CD4-positive, alpha-beta T cell treated with Interferon gamma for 1 hour (primary cell): ENCODE results near the gene APH1A.
A peak's percentile ranks its signal among the peaks of the same experiment; 100 is the strongest.
"Not testable (repeated sequence)": the region's sequence is repeated elsewhere in the genome, so short reads cannot be mapped to it uniquely, and the experiment has no call there.

Experiments
- DNase-seq: peaks from one replicate; pipeline ENCODE4 v3.0.0-alpha.2; 2020

Gene APH1A

DNA sequence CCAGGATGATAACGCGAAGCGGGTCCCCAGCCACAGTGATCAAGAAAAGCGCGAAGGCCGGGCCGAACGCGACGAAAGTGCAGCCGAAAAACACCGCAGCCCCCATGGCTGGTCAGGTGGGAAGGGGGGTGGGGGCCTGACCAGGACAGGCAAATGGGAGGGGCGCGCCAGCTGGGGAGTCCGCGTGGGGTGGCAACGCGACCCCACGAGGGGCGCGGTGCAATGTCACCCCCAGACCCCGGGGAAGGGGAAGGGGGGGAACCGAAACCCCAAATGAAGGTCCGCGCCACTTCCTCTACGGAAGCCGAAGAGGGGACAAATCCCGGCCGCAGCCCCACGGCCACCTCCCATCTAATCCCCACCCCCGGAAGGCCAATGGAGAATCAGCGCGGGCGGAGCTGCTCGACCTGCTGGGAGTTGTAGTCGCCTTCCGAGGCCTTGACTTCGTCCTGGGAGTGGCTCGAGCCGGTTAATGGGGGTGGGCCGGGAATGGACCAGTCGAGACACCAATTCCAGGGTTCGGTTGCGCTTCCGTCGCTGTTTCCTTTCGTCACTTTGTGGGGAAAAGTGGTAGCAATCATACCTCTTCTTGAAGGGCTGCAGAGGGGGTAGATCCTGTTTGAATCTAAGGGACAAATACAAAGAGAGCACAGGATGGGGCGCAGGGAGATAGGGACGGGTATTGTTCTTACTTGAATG, at the start of gene APH1A:
Gene APH1A (minus strand): TSS at position 312 of the 699 bp plus-strand sequence. CDS start 206 bp downstream, at position 106.
- peak; percentile 93 for DNase-seq

DNA sequence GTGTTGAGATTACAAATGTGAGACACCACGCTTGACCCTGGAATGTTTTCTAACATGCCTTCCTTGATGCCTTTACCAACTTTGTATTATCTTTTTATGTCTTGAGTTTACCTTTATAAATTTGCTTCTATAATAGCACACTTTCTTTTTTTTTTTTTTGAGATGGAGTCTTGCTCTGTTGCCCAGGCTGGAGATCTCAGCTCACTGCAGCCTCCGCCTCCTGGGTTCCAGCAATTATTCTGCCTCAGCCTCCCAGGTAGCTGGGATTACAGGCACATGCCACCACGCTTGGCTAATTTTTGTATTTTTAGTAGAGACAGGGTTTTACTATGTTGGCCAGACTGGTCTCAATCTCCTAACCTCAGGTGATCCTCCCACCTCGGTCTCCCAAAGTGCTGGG, 45.9 kb upstream of the APH1A start:
- DNase-seq, result not testable (repeated sequence)

DNA sequence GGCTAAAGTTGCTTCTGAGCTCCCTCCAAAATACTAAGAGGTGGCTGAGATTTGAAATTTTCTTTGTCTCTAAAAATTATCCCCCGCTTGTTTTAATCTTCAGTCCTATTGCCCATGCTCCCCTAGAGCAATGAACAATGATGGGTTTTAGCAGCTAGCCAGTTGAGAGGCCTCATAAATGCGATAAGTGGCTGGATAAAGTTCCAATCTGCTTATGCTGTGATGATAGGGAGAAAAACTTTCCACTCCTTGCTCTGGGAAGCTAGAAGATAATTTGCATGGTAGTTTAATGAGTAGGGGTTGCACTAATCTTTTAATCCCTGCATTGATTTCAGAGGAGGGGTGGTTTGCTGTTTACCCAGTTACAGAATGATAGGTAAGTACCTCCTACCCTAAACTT, 42.9 kb upstream of the APH1A start:
- DNase-seq, result no peak

GRCh38 chr1:150309758-150310508, 41.1 kb upstream of the APH1A start:
- no peak for DNase-seq

GRCh38 chr1:150308585-150308984, 39.8 kb upstream of the APH1A start:
- DNase-seq, result not testable (repeated sequence)

DNA sequence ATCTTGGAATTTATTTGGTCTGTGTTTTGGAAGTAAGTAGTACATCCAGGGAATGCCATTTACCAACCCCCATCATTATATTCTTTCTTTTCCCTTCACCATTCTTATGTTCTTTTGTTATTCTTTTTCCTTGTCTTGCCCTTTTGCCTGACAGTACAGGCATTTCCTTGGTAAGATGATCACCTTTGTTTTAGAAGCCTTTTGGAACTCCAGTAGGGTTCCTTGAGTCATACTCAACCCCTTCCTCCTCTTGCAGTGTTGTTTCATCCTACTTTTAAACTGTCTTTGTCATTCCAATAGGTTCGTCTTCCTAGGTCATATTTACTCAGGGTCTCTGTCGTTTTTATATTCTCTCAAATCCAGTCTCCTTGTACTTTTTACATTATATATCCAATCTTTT, 34.1 kb upstream of the APH1A start:
- DNase-seq, result no peak

DNA sequence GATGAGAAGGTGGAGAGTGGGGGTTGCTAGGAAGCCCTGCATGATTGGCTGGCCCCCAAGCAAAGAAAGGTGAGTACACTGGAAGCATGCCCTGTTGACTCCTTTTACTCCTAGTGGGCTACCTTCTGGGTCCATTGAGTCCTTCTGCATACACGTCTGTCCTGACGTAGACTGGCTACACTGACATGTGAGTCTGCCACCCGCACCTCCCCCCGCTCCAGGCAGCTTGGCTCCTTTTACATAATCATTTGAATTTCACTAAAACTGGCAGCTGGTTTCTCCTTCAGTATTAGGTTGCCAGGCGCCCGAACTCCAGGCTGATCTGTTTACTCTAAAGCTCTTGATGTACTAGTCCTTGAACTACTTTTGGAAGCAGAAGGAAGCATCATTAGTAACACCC, 33.5 kb upstream of the APH1A start:
- no peak for DNase-seq

- DNase-seq, result no peak
Measured at GRCh38 chr1:150299716-150300115, 30.9 kb upstream of the APH1A start.

DNA sequence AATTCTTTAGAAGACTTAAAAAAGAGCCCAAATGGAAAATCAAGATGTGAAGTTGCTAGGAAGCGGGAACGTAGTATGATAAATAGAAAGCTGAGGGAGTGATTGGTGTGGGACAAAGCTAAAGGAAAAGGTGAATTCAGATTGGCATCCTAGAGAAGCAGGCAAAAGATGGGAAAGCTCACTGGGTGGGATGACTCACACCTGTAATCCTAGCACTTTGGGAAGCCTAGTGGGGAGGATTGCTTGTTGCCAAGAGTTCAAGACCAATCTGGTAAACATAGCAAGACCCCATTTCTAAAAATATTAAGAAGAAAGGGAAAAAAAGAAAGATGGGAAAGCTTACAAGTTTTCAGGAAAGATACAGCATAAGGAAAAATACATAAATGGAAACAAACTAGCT, 26.7 kb upstream of the APH1A start:
- DNase-seq, result no peak

DNA sequence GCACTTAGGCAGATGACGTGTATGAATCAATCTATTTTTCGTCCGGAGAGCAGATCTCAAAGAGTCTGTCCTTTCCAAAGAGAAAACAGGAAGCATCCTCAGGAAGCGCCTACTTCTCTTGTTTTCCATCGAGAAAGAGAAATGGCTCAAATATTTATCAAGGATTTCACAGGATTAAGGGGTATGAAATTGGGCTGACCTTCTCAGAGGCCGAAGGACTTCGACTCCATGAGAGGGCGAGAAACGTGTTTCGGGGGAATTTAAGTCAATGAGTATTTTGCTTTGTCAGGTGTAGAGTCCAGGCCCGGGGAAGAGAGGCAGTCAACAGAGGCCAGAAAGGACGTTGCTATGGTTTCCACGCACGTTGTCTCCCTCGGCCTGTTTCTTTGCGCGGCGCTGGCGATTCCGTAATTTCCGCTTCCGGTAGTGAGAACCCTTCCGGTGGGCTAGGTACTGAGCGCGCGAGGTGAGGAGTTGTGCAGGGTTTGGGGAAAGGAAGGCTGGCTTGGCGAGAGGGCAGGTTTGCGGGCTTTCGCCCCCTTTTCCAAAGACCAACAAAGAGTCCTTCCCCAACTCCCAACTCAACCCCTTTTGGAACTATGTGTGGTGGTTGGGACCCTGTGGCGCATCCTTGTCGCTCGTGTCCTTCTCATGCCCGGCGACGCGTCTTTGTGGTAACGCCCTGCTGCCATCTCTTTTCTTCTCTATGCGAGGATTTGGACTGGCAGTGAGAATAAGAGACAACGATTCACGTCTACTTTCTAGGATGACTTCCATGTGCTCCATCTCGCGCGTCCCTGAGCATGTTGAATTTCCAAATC, 24.8 kb upstream of the APH1A start, which contains the start of gene MRPS21:
Gene MRPS21 (plus strand): TSS at position 429 of the 821 bp plus-strand sequence. CDS start 506 bp downstream, outside the sequence.
- peak; percentile 92 for DNase-seq

DNA sequence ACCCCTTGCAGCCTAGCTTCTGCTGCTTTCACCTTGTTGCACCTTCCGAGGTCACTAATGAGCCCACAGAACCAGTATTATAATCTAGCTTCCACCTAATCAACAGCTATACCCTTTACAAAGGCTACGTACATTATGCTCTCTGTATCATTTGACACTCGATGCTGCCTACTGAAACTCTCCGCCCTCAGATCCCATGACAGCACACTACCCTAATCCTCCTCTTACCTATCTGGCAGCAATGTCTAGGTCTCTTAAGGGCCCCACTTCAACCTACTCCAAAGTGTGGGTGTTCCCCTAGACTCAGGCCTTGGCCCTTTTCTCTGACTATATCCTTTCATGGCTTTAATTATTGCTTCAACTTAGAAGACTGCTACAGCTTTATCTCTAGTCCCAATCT, 20.0 kb upstream of the APH1A start:
- DNase-seq, result no peak

GRCh38 chr1:150288382-150288781, 19.6 kb upstream of the APH1A start:
- no peak for DNase-seq

GRCh38 chr1:150283260-150283659, 14.4 kb upstream of the APH1A start:
- DNase-seq, result no peak

DNA sequence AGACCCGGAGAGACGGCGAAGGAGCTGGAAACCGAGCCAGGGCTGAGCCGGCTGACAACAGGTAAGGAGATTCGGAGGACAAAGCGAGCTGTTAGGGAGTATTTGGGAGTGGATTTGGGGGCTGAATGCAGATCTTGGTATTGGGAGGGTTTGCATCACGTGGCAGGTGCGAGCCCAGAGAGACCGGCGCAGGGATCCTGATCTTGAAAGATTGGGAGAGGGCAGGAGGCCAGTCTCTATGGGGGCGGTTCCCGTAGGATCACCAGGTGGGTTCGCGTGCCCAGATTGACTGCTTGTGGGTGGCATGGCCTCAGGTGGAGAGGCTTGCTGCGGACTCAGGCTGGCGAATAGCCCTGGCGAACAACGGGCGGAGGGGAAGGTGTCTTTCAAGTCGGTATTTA, 13.7 kb upstream of the APH1A start:
- DNase-seq, result no peak

DNA sequence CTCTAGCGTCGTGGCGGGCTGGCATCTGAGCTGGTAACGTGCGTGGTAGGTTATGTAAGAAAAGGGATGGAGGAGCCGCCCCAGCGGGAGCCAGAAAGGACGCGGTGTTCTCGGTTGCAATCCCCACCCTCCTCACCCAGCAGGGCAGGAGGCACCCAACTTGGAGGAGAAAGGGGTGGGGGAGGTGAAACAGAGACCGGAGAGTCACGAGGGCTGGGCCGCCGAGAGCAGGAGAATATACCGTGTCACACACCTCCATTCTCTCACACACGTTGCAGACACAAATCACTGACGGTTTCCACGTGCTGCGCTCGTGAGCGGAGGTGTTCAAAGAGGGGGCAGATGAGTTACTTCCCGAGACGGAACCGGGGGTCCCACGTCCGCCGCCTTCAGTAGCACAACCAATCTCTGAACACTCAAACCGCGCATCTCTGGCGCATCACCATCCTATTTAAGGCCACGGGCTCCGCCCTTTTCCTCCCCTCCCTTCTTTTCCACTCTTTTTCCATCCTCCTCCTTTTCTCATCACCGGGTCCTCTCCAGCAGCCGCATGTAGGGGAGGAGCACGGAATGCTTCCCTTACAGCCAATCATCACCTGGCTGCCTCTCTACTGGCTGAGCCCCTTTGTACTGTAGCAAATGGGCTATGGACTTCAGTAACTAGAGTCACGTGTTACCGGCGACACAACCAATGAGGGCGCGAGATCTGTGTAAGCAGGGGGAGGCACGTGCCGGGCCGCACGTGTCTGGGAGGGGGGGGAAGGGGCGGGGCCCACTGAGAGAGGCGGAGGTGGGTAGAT, 13.1 kb upstream of the APH1A start, which contains the start of gene CIART:
Gene CIART (plus strand): TSS at position 797 of the 800 bp plus-strand sequence. CDS start 714 bp downstream, outside the sequence.
- DNase-seq, result peak; percentile 91

GRCh38 chr1:150281221-150281757, 12.5 kb upstream of the APH1A start:
- peak; percentile 68 for DNase-seq

GRCh38 chr1:150280138-150280707, 11.4 kb upstream of the APH1A start:
- no peak for DNase-seq

GRCh38 chr1:150273311-150273710, 4.5 kb upstream of the APH1A start:
- DNase-seq, result no peak

- DNase-seq, result no peak
Measured at GRCh38 chr1:150271291-150271959, 2.6 kb upstream of the APH1A start.

DNA sequence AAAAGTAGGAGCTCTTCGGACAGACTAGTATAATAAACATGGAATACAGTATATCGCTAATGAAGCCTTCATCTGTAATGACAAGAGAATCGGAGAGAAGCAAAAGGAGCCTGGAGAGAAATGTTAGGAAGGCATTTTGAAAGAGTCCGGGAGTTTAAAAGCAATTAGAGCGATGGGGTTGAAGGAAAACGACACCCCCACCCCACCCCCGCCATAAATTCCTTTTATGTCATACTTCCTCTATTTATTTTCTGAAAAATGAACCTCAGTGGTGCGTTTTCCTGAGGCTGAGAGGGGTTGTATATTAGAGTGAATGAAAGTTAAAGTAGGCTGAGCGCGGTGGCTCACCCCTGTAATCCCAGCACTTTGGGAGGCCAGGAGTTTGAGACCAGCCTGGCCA, 635 bp upstream of the APH1A start:
- no peak for DNase-seq

DNA sequence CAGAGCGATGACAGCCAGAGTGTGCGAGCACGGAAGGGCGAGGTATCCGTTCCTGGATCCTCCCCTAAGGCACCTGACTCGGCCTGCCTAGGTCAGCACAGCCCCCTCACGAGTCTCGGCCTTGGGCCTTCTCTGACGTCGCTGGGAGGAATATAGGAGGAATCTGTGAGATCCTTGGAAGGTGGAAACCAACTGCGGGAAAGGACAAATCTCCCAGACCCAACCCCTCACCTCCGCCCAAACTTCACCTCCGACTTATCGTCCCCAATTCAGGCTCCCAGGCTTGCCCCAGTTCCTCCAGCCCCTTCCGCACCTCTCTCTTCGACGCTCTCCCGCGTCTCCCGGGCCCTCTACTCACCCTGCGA, 494 bp downstream of the APH1A start:
- peak; percentile 51 for DNase-seq
